Measurements from ENCODE around the gene TMIGD1.

Gene TMIGD1, protein sequence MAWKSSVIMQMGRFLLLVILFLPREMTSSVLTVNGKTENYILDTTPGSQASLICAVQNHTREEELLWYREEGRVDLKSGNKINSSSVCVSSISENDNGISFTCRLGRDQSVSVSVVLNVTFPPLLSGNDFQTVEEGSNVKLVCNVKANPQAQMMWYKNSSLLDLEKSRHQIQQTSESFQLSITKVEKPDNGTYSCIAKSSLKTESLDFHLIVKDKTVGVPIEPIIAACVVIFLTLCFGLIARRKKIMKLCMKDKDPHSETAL

GRCh38 chr17:30333503-30334360 lies at the start of gene TMIGD1:
TMIGD1 (minus strand) TSS chr17:30334057; CDS start chr17:30332133, 1,924 bp downstream.
- H3K4me3 ChIP-seq (ENCODE audit: low read length), result no peak within 1 kb of the TSS
- TF ChIP-seq CTCF (conservative IDR thresholded peaks at IDR 0.05; ENCODE audit: low read depth, low read length), result no peak
- DNase-seq (ENCODE audit: low read depth), result no peak

GRCh38 chr17:30382345-30382744 lies 48.5 kb upstream of the TMIGD1 start:
- no peak overlapping the region for H3K4me3 ChIP-seq (ENCODE audit: low read length)

GRCh38 chr17:30381340-30381659 lies 47.4 kb upstream of the TMIGD1 start:
- H3K4me3 ChIP-seq (ENCODE audit: low read length), result no peak overlapping the region
- no peak for TF ChIP-seq CTCF (conservative IDR thresholded peaks at IDR 0.05; ENCODE audit: low read depth, low read length)
- no peak for DNase-seq (ENCODE audit: low read depth)

More at GRCh38 chr17:30382345-30382744, 48.5 kb upstream of the TMIGD1 start:
- no peak for DNase-seq (ENCODE audit: low read depth)
- no peak for TF ChIP-seq CTCF (conservative IDR thresholded peaks at IDR 0.05; ENCODE audit: low read depth, low read length)

DNA sequence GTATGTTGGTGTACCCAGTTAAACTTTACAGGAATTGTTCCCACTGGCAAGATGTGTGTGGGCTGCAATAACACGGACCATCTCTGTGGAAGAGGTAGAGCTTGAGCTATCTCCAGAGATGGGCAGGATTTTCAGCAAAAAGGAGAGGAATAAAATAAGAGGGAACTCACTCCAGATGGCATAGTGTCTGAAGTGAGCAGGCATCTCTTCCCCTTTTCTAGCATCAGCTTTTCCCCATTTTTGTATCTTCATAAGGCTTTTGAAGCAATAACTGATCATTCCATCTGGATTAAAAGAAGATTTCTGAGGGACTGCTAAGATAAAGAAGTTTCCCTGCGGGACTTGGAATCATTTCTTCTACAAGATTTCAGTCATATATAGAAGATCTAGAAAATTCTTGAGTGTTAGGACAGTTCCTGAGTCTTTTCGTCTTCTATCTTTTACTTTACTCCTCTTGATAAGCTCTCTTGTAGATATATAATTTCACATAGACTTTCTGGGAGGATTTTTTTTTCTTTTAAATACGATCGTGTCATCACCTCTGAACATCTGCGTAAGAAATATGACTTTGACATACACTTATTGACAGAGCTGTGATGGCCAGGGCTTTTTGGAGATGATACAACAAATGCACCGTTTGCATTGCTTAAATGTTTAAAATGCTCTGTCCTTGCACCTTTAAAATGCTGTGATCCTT lies 46.9 kb upstream of the TMIGD1 start:
- H3K4me3 ChIP-seq (ENCODE audit: low read length), result peak overlapping the region; percentile 70
- no peak for DNase-seq (ENCODE audit: low read depth)
- no peak for TF ChIP-seq CTCF (conservative IDR thresholded peaks at IDR 0.05; ENCODE audit: low read depth, low read length)

GRCh38 chr17:30379903-30380381 lies 46.1 kb upstream of the TMIGD1 start:
- DNase-seq (ENCODE audit: low read depth), result no peak
- H3K4me3 ChIP-seq (ENCODE audit: low read length), result peak overlapping the region; percentile 70
- TF ChIP-seq CTCF (conservative IDR thresholded peaks at IDR 0.05; ENCODE audit: low read depth, low read length), result no peak

GRCh38 chr17:30379303-30379902 lies 45.5 kb upstream of the TMIGD1 start:
- TF ChIP-seq CTCF (conservative IDR thresholded peaks at IDR 0.05; ENCODE audit: low read depth, low read length), result no peak
- no peak for DNase-seq (ENCODE audit: low read depth)

More at GRCh38 chr17:30379303-30379902, 45.5 kb upstream of the TMIGD1 start:
- peak overlapping the region; percentile 70 for H3K4me3 ChIP-seq (ENCODE audit: low read length)

Data from retinal pigment epithelial cell (primary cell).